GM12892 (cell line): ENCODE measurements around the gene APBA2.
"Not testable (repeated sequence)": the region's sequence is repeated elsewhere in the genome, so short reads cannot be mapped to it uniquely, and the experiment has no call there.

Experiments used
- DNase-seq: peaks from one replicate; pipeline ENCODE4 v3.0.0; 2011; ENCODE audit not compliant: insufficient read length
- FAIRE-seq: peaks from 2 replicates; lab custom pipeline; 2011; peaks lifted over from hg19 to GRCh38; lab: Jason Lieb, UNC
- POLR2A ChIP-seq: IDR thresholded peaks from 2 replicates; pipeline ENCODE4 v1.6.1; 2011; ENCODE audit warnings: low read depth, low read length, control low read depth
- POLR2AphosphoS5 ChIP-seq: IDR thresholded peaks from 2 replicates; pipeline ENCODE4 v1.6.1; 2011; ENCODE audit warnings: low read depth, low read length, control low read depth
- TAF1 ChIP-seq: IDR thresholded peaks from 2 replicates; pipeline ENCODE4 v1.6.1; 2011; ENCODE audit warnings: low read depth, mild to moderate bottlenecking, control low read depth, low read length, borderline replicate concordance

Gene APBA2

GRCh38 chr15:28884151-28884940, 1.4 kb upstream of the APBA2 start:
- DNase-seq (no peak), FAIRE-seq (no peak)
- TF ChIP-seq POLR2AphosphoS5 (no peak), POLR2A (no peak), TAF1 (no peak)

DNA sequence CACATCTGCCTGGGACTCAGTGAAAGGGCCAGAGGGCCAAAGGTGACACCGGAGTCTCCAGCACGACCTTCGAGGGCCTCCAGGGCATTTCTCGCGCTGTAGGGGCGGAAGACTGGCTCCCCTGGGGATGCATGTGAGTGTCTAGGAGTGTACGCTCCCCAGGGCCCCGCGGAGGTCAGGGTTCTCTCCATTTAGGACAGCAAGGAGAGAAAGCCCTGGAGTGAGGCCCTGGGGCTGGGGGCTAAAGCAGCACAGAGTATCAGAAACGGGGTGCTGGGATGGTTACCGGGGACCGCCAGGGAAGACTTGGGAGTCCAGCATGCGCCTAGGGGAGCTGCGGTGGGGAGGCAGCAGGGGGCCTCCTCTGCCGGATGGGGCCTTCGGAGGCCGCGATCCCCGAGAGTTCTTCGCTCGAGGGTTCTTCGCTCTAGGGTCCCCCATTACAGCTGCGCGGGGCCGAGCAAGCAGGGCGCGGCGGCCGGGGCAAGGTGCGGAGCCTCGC, 595 bp upstream of the APBA2 start:
- DNase-seq (no peak), FAIRE-seq (no peak)
- TF ChIP-seq POLR2AphosphoS5, result no peak
- TF ChIP-seq POLR2A, result no peak
- no peak for TF ChIP-seq TAF1

DNA sequence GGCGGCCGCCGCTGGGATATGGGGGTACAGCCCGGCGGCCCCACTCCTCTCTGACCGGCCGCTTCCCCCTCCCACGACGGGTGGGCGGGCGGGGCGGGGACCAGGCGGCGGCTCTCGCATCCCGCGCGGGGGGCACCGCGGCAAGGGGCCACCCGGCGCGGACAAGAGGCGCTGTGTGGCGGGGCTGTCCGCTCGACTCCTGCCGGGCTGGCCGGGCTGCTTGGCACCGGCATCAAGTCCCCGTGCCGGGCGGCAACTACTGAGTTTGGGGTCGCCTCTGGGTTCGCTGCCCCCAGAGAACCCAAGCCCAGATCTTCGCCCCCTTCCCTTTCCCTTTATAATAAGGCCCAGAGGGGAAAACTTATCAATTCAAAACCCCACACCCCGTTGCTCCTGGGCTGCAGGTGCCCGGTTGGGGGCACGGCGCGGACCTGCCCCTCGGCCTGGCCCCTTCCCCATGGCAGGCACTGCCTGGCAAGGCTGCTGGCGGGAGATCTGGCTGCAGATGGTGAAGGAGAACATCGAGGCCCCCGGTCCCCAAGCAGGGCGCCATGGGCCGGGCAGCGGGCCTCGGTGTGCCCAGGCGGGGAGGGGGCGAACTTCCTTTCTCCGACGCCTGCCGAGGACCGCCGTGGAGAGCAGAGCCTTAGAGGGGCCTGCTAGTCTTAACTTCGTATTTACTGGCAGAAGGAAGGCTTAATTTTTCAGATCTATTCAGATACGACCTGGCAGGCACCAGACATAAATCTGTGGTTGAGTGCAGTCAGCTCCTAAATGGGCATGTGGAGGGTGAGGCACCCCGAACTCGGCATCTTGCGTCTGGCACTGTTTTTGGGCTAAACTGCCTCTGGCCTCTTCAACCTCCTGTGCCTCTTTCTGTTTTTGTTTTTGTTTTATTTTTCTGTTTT, 911 bp downstream of the APBA2 start:
- no peak for DNase-seq
- FAIRE-seq, result no peak
- TF ChIP-seq POLR2A (no peak), TAF1 (no peak), POLR2AphosphoS5 (no peak)

DNA sequence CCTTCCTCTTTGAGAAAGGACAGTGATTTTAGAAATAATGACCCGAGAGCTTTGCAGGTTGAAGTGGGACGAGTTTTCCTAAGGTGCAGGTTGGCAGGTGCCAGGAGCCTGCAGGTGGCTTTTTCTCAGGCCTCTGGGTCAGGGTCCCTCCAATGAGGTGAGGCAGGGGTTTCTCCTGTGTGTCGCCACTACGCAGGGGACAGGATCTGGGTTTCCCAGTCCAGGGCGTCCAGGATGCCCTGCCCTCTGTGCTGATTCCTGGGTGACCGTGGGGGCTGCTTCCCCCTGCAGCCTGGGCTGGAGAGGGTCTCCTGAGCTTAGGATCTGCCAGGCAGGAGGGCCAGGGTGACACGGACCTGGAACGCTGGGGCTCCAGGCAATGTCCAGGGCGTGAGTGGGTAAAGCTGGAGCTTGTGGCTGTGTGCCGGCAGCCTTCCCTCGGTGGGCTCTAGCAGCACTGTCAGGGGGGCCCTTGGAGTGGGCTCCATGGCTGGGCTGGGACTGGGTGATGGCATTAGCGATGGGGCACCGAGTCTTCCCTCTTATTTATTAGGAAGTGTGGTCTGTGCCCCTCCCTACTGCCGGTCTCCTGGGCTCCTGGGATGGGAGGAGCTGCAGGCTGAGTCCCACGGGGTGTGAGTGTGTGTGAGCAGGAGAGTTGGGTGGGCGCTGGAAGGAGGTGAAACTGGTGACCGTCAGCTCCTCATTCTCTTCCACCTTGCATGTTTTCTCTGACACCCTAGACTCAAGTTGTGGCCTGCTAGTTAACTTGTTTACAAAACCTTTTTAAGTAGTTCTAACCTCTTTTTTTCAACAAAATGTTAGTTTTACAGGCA, 1.8 kb downstream of the APBA2 start:
- TF ChIP-seq POLR2A (no peak), TAF1 (no peak), POLR2AphosphoS5 (no peak)
- DNase-seq (no peak), FAIRE-seq (no peak)

DNA sequence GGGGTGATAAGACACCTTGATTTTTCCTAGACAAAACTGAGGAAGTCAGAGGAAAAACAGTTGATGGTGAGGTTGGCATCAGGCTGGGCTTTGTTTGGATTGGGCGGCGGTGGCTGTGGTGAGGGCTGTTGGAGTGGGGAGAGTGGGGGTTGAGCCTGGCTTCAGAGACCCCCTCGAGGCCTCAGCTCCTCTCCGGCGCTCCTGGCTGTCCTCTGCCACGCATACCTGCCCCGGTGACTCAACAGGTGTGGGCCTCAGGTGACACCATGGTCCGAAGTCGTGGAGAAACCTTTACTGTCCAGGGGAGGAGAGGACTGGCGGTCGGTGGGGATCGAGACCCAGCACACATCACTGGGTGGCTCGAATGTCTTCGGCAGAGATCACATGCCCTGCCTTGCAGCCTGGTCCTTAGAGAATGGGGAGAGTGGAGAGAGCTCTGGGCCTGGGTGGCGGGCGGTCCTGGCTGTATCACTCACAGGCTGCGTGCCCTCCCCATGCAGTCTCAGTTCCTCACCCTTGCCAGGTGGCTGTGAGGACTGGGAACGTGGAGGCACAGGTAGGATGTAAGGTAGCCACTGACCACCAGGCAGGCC, 2.6 kb downstream of the APBA2 start:
- TF ChIP-seq POLR2A (no peak), POLR2AphosphoS5 (no peak), TAF1 (no peak)
- FAIRE-seq (no peak), DNase-seq (no peak)

- FAIRE-seq (no peak), DNase-seq (no peak)
- TF ChIP-seq POLR2A (no peak), TAF1 (no peak), POLR2AphosphoS5 (no peak)
Observed at GRCh38 chr15:28888900-28889299, 3.1 kb downstream of the APBA2 start.

DNA sequence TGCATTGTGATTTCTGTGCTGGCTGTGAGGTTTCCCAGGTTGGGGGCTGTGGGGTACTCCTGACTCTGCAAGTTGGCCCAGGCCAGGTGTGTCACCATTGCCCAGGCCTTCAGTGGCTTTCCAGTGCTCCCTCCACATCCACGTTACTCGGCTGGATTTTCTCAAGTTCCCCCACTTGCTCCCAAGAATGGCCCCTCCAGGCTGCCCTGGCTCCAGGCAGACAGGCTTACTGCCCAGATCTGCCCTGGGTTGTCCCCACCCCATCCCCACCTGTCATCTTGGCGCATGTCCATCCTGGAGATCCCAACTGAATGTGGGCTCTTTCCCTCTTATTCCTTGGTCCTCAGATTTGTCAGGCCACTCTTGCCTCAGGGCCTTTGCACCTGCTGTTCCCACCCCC, 3.6 kb downstream of the APBA2 start:
- TF ChIP-seq POLR2AphosphoS5 (no peak), POLR2A (no peak), TAF1 (no peak)
- no peak for DNase-seq
- FAIRE-seq, result no peak

- DNase-seq, FAIRE-seq: not testable (repeated sequence)
Observed at GRCh38 chr15:28889871-28890270, 4.1 kb downstream of the APBA2 start.

DNA sequence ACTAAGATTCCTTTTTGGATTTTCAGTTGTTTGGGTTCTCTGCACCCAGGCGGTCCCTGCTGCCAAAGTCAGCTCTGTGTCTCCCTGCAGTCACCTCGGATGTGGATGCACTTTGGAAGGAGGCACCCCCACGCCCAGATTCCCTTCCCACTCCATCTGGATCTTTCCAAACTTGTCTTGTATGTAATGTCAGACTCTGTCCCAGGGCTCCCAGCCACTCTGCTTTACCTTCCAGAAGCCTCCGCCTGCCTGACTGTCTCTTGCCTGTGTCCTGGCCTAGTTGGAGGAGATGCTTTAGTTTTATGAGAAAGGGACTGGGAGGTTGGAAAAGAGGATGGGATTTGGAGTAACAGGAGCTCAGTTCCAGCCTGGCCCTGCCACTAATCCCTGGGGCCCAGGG, 4.5 kb downstream of the APBA2 start:
- not testable (repeated sequence) for DNase-seq

DNA sequence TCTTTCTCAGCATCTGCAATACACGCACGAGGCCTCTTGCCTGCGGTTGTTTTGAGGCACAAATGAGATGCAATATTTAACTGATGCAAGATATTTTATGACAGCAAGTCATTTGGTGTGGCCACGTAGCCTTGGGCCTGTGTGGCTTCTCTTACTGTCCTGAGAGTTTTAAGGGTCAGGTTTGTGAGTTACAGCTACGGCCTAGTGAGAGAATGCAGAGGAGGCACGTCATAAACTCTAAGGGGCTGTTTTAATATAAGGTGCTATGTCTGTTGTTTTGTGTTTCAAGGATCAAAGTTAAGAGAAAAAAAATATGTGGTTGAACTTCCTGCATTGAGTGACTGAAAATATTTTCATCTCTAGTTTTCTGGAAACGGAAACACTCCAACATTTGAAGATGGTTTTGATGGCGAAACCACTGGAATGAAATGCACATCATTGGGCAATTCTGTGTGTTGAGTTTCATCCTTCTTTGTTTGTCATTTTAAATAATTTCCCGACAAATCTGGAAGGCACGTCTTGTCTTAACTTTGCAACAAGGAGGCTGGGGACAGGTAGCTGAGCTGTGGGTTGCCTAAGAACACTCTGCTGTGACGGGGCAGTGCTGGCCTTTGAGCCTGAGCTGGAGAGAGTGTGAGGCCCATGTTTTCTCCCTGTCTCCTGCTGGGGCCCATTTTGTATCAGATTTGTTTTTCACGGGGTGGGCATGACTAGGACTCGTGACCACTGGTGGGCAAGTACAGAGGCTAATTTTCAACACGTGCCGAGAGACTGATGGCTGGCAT, 5.1 kb downstream of the APBA2 start:
- TF ChIP-seq POLR2AphosphoS5, result no peak
- TF ChIP-seq POLR2A, result no peak
- no peak for TF ChIP-seq TAF1
- FAIRE-seq (no peak), DNase-seq (no peak)

More for the DNA sequence above, 4.5 kb downstream of the APBA2 start:
- not testable (repeated sequence) for FAIRE-seq

GRCh38 chr15:28891588-28891987, 5.8 kb downstream of the APBA2 start:
- DNase-seq (no peak), FAIRE-seq (no peak)
- no peak for TF ChIP-seq POLR2A
- TF ChIP-seq POLR2AphosphoS5, result no peak
- no peak for TF ChIP-seq TAF1
